ENCODE data around the gene GALNT9.

The GALNT9 gene

GRCh38 chr12:132194556-132194955 is 134.8 kb downstream of the GALNT9 start:
- no peak for DNase-seq

- DNase-seq = no peak
Measured at GRCh38 chr12:132194056-132194455, 135.3 kb downstream of the GALNT9 start.

- no peak for DNase-seq
Measured at GRCh38 chr12:132191715-132192553, 137.5 kb downstream of the GALNT9 start.

GRCh38 chr12:132190834-132191500 is 138.4 kb downstream of the GALNT9 start:
- no peak for DNase-seq

GRCh38 chr12:132190012-132190755 is 139.2 kb downstream of the GALNT9 start:
- DNase-seq = no peak

GRCh38 chr12:132189378-132190011 is 139.9 kb downstream of the GALNT9 start:
- peak; percentile 77 for DNase-seq

- DNase-seq = no peak
Measured at GRCh38 chr12:132188916-132189325, 140.5 kb downstream of the GALNT9 start.

- no peak for DNase-seq
Measured at GRCh38 chr12:132188451-132188901, 140.9 kb downstream of the GALNT9 start.

GRCh38 chr12:132187646-132188450 is 141.5 kb downstream of the GALNT9 start:
- no peak for DNase-seq

- DNase-seq = no peak
Measured at GRCh38 chr12:132186857-132187620, 142.3 kb downstream of the GALNT9 start.

- no peak for DNase-seq
Measured at GRCh38 chr12:132186208-132186856, 143.1 kb downstream of the GALNT9 start.

- DNase-seq = no peak
Measured at GRCh38 chr12:132185705-132186104, 143.7 kb downstream of the GALNT9 start.

- DNase-seq = no peak
Measured at GRCh38 chr12:132182711-132183365, 146.6 kb downstream of the GALNT9 start.

GRCh38 chr12:132182206-132182710 is 147.1 kb downstream of the GALNT9 start:
- DNase-seq = no peak

GRCh38 chr12:132181570-132182200 is 147.7 kb downstream of the GALNT9 start:
- DNase-seq = no peak

GRCh38 chr12:132180648-132181546 is 148.5 kb downstream of the GALNT9 start:
- no peak for DNase-seq

GRCh38 chr12:132179431-132180362 is 149.7 kb downstream of the GALNT9 start:
- DNase-seq = no peak
